H9 (cell line): Measurements from ENCODE around the gene RNF213. TPM values are rescaled to one million over a fixed set of nuclear protein-coding genes. Genes with fewer than 3 reads are reported as not detected.

ENCODE experiments used
- DNase-seq: peaks from one replicate; pipeline ENCODE4 v3.0.0-alpha.2; 2017
- H2AFZ ChIP-seq: one replicate; pipeline ENCODE4 v1.6.1; 2013; ENCODE audit warnings: mild to moderate bottlenecking, low read length, control low read depth, moderate library complexity
- H2AK5ac ChIP-seq: 2 replicates; pipeline ENCODE4 v1.6.1; 2013; ENCODE audit warnings: low read length, control low read depth, mixed read lengths; ENCODE audit not compliant: insufficient read length
- H2BK120ac ChIP-seq: one replicate; pipeline ENCODE4 v1.6.1; 2013; ENCODE audit warnings: low read depth, mild to moderate bottlenecking, low read length, control low read depth, inconsistent platforms; ENCODE audit not compliant: poor library complexity, severe bottlenecking
- H2BK12ac ChIP-seq: 2 replicates; pipeline ENCODE4 v1.6.1; 2013; ENCODE audit warnings: low read length, control low read depth, mixed read lengths, low read depth; ENCODE audit not compliant: insufficient read length
- H2BK15ac ChIP-seq: 2 replicates; pipeline ENCODE4 v1.6.1; 2013; ENCODE audit warnings: low read depth, low read length, control low read depth
- H2BK20ac ChIP-seq: one replicate; pipeline ENCODE4 v1.6.1; 2013; ENCODE audit warnings: low read depth, mild to moderate bottlenecking, low read length, control low read depth, inconsistent platforms; ENCODE audit not compliant: poor library complexity, severe bottlenecking
- H2BK5ac ChIP-seq: 2 replicates; pipeline ENCODE4 v1.6.1; 2013; ENCODE audit warnings: low read length, control low read depth, mixed read lengths; ENCODE audit not compliant: insufficient read length
- H3K14ac ChIP-seq: 2 replicates; pipeline ENCODE4 v1.6.1; 2013; ENCODE audit warnings: low read length, control low read depth; ENCODE audit not compliant: insufficient read depth
- H3K18ac ChIP-seq: 2 replicates; pipeline ENCODE4 v1.6.1; 2013; ENCODE audit warnings: low read depth, mild to moderate bottlenecking, mixed read lengths, low read length, control low read depth; ENCODE audit not compliant: insufficient read length
- H3K23ac ChIP-seq: 2 replicates; pipeline ENCODE4 v1.6.1; 2013; ENCODE audit warnings: low read length, control low read depth, mixed read lengths, low read depth; ENCODE audit not compliant: insufficient read length
- H3K23me2 ChIP-seq: 2 replicates; pipeline ENCODE4 v1.6.1; 2013; ENCODE audit warnings: low read depth, mild to moderate bottlenecking, mixed read lengths, low read length, control low read depth; ENCODE audit not compliant: insufficient read length, poor library complexity, severe bottlenecking
- H3K27ac ChIP-seq: 2 replicates; pipeline ENCODE4 v1.5.1; 2013; ENCODE audit warnings: low read length, control low read depth, mixed read lengths, low read depth; ENCODE audit not compliant: insufficient read length
- H3K27me3 ChIP-seq: 2 replicates; pipeline ENCODE4 v1.6.1; 2013; ENCODE audit warnings: low read length, control low read depth, inconsistent platforms; ENCODE audit not compliant: insufficient read depth
- H3K4ac ChIP-seq: 2 replicates; pipeline ENCODE4 v1.6.1; 2013; ENCODE audit warnings: low read depth, mild to moderate bottlenecking, control low read depth, inconsistent platforms, low read length, moderate library complexity
- H3K4me1 ChIP-seq: 2 replicates; pipeline ENCODE4 v1.6.1; 2013; ENCODE audit warnings: low read length, control low read depth, inconsistent platforms; ENCODE audit not compliant: insufficient read depth
- H3K4me2 ChIP-seq: 2 replicates; pipeline ENCODE4 v1.6.1; 2013; ENCODE audit warnings: low read length, control low read depth, mixed read lengths; ENCODE audit not compliant: insufficient read length, insufficient read depth
- H3K56ac ChIP-seq: 2 replicates; pipeline ENCODE4 v1.6.1; 2013; ENCODE audit warnings: low read depth, mild to moderate bottlenecking, mixed read lengths, low read length, control low read depth; ENCODE audit not compliant: insufficient read length
- H3K79me1 ChIP-seq: 2 replicates; pipeline ENCODE4 v1.6.1; 2013; ENCODE audit warnings: low read depth, mild to moderate bottlenecking, moderate library complexity, low read length, control low read depth, inconsistent platforms; ENCODE audit not compliant: insufficient read depth, poor library complexity, severe bottlenecking
- H3K79me2 ChIP-seq: 2 replicates; pipeline ENCODE4 v1.6.1; 2013; ENCODE audit warnings: low read length, control low read depth, inconsistent platforms; ENCODE audit not compliant: insufficient read depth
- H3K9ac ChIP-seq: 2 replicates; pipeline ENCODE4 v1.6.1; 2013; ENCODE audit warnings: low read length, control low read depth, mixed read lengths; ENCODE audit not compliant: insufficient read length; ENCODE audit errors: extremely low read depth
- H3K9me3 ChIP-seq: one replicate; pipeline ENCODE4 v1.6.1; 2013; ENCODE audit warnings: low read depth, low read length, inconsistent platforms; ENCODE audit not compliant: control insufficient read depth
- H3T11ph ChIP-seq: one replicate; pipeline ENCODE4 v1.6.1; 2013; ENCODE audit warnings: mild to moderate bottlenecking, low read length, control low read depth, inconsistent platforms
- H4K20me1 ChIP-seq: one replicate; pipeline ENCODE4 v1.6.1; 2013; ENCODE audit not compliant: control insufficient read depth, insufficient read length, insufficient read depth
- H4K5ac ChIP-seq: 2 replicates; pipeline ENCODE4 v1.6.1; 2013; ENCODE audit warnings: low read depth, mild to moderate bottlenecking, mixed read lengths, low read length, control low read depth; ENCODE audit not compliant: insufficient read length
- H4K8ac ChIP-seq: replicated peaks from 2 replicates; pipeline ENCODE4 v1.6.1; 2013; ENCODE audit warnings: low read length, control low read depth, mixed read lengths, low read depth; ENCODE audit not compliant: insufficient read length
- H4K91ac ChIP-seq: 2 replicates; pipeline ENCODE4 v1.6.1; 2013; ENCODE audit warnings: low read depth, mild to moderate bottlenecking, moderate library complexity, mixed read lengths, low read length, control low read depth; ENCODE audit not compliant: insufficient read length
- H3K27ac Mint-ChIP-seq, 3 experiments: 2 replicates in 2 of 3; 3 replicates in 1 of 3; pipeline ENCODE4 v1.8.0; 2020 to 2021; ENCODE audit warnings: mixed read lengths in 3 of 3, mild to moderate bottlenecking in 1 of 3, moderate library complexity in 1 of 3
- H3K27me3 Mint-ChIP-seq: 2 replicates; pipeline ENCODE4 v1.8.0; 2021; ENCODE audit warnings: low read depth, mild to moderate bottlenecking, moderate library complexity, mixed read lengths
- H3K36me3 Mint-ChIP-seq, 3 experiments: 2 replicates in 2 of 3; 3 replicates in 1 of 3; pipeline ENCODE4 v1.8.0; 2020 to 2021; ENCODE audit warnings: low read depth in 3 of 3, mixed read lengths in 3 of 3; ENCODE audit not compliant: insufficient read depth in 1 of 3
- H3K4me1 Mint-ChIP-seq, 2 experiments: 2 replicates each; pipeline ENCODE4 v1.8.0; 2020; ENCODE audit warnings: mixed read lengths in 2 of 2
- H3K4me3 Mint-ChIP-seq, 2 experiments: 2 replicates in 1 of 2; 3 replicates in 1 of 2; pipeline ENCODE4 v1.8.0; 2020 to 2021; ENCODE audit warnings: mild to moderate bottlenecking in 2 of 2, mixed read lengths in 2 of 2, moderate library complexity in 1 of 2
- H3K9me3 Mint-ChIP-seq, 2 experiments: 2 replicates in 1 of 2; 3 replicates in 1 of 2; pipeline ENCODE4 v1.8.0; 2020; ENCODE audit warnings: mild to moderate bottlenecking in 2 of 2, mixed read lengths in 2 of 2, moderate library complexity in 1 of 2
- WGBS: extraction: QIAGEN DNeasy Blood & Tissue Kit; methylation state at CpG from one replicate; pipeline ENCODE4 v1.1.7; 2013; ENCODE audit warnings: missing lambda C conversion rate, low lambda C conversion rate, mixed read lengths; ENCODE audit not compliant: insufficient read length; ENCODE audit errors: extremely low coverage; 5-methylcytosine and 5-hydroxymethylcytosine counted together
- total RNA-seq: library from RNA; stranded (reverse); gene quantifications from 2 replicates; pipeline ENCODE4 v1.2.1, GENCODE V29; 2021
- TF ChIP-seq, protein P1 (sequence below): fragments of 200-600 bp; sonication (generic); conservative IDR thresholded peaks from 3 replicates; pipeline ENCODE4 v1.8.0; 2021; ENCODE audit warnings: antibody characterized with exemption, mild to moderate bottlenecking

RNF213 gene
- total RNA-seq, 1 experiment from 2014 or later = 34.3 TPM

DNA sequence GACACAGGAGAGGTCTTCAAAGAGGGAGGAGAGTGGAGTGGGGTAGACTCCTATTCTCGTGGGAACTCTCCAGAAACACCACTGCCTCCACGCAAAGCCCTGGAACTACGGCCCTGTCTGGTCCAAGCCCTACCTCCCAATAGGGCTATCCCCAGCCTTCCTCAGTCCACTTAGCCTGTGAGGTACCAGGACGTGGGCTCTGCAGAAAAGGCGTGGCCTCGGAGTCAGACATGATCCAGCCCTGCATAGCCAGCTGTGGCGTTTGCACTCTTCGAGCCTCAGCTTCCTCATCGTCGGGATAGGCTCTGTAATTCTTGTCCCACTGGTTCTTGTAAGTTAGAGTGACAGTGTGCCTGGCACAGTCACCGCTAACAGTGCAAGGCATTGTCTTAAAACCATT is 168.1 kb downstream of the RNF213 start:
- Histone ChIP-seq H3K4ac (no peak overlapping the region), H4K20me1 (no peaks in the 10 kb centered on the region), H3K79me2 (no peaks in the 10 kb centered on the region), H3K27ac (no peak overlapping the region), H4K8ac (no peak overlapping the region), H3K23me2 (no peaks in the 10 kb centered on the region), H3K18ac (no peak overlapping the region), H2BK120ac (no peak overlapping the region), H3K4me2 (no peak overlapping the region), H4K91ac (no peak overlapping the region), H3K79me1 (no peaks in the 10 kb centered on the region), H3K56ac (no peak overlapping the region), H3K4me1 (no peaks in the 10 kb centered on the region), H2AFZ (no peak overlapping the region), H2AK5ac (no peak overlapping the region), H2BK5ac (no peak overlapping the region), H3K23ac (no peak overlapping the region), H2BK20ac (no peak overlapping the region), H3K9me3 (no peaks in the 10 kb centered on the region), H3K27me3 (no peaks in the 10 kb centered on the region), H2BK15ac (no peak overlapping the region), H3K9ac (no peak overlapping the region), H4K5ac (no peak overlapping the region), H2BK12ac (no peak overlapping the region), H3T11ph (no peak overlapping the region), H3K14ac (no peak overlapping the region)
- TF ChIP-seq, protein P1, sequence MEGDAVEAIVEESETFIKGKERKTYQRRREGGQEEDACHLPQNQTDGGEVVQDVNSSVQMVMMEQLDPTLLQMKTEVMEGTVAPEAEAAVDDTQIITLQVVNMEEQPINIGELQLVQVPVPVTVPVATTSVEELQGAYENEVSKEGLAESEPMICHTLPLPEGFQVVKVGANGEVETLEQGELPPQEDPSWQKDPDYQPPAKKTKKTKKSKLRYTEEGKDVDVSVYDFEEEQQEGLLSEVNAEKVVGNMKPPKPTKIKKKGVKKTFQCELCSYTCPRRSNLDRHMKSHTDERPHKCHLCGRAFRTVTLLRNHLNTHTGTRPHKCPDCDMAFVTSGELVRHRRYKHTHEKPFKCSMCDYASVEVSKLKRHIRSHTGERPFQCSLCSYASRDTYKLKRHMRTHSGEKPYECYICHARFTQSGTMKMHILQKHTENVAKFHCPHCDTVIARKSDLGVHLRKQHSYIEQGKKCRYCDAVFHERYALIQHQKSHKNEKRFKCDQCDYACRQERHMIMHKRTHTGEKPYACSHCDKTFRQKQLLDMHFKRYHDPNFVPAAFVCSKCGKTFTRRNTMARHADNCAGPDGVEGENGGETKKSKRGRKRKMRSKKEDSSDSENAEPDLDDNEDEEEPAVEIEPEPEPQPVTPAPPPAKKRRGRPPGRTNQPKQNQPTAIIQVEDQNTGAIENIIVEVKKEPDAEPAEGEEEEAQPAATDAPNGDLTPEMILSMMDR = no peak
- Mint-ChIP-seq H3K27me3 (peaks cover 6% of the 10 kb centered on the region), H3K4me3 (no peak overlapping the region), H3K36me3 (no peaks in the 10 kb centered on the region), H3K27ac (no peak overlapping the region; a peak in 1 of 7 replicates), H3K4me1 (peaks cover 4 to 10% of the 10 kb centered on the region in 2 experiments), H3K9me3 (no peaks in the 10 kb centered on the region)
- no CpG with 5 or more reads among the region's 11 CpGs for WGBS
- DNase-seq = no peak
